Left ventricle myocardium inferior (tissue), 1 donor: ENCODE measurements around the gene PARPBP. TPM values are rescaled to one million over a fixed set of nuclear protein-coding genes. Genes with fewer than 3 reads are reported as not detected.

Experiments
- DNase-seq: peaks from one replicate; pipeline ENCODE4 v3.0.0-alpha.2; 2020
- H3K27ac ChIP-seq: fragments of 200-600 bp; replicated peaks from 2 replicates; pipeline ENCODE4 v1.8.0; 2021
- H3K27me3 ChIP-seq: fragments of 200-600 bp; 2 replicates; pipeline ENCODE4 v1.8.0; 2021; ENCODE audit warnings: low read depth
- H3K36me3 ChIP-seq: fragments of 200-600 bp; 2 replicates; pipeline ENCODE4 v1.8.0; 2021
- H3K4me1 ChIP-seq: fragments of 200-600 bp; 2 replicates; pipeline ENCODE4 v1.8.0; 2021
- H3K4me3 ChIP-seq: fragments of 200-600 bp; 2 replicates; pipeline ENCODE4 v1.8.0; 2021; ENCODE audit warnings: mild to moderate bottlenecking, moderate library complexity
- H3K9me3 ChIP-seq: fragments of 200-600 bp; replicated peaks from 2 replicates; pipeline ENCODE4 v1.8.0; 2021
- intact Hi-C: fragments of 100-400 bp; cut with micrococcal nuclease; formaldehyde crosslinking; loops from one replicate; pipeline ENCODE4 v1.11.0; 2022
- total RNA-seq: library from RNA; stranded (reverse); fragmentation: NEBNext Ultra II Directional; extraction: Animal tissue kit (Norgen Biotek cat#: 25700); gene quantifications from one replicate; pipeline ENCODE4 v1.2.1, GENCODE V29; 2021
- TF ChIP-seq, protein P1 (sequence below): fragments of 200-600 bp; IDR thresholded peaks from 2 replicates; pipeline ENCODE4 v1.8.0; 2021; ENCODE audit warnings: antibody characterized with exemption, mild to moderate bottlenecking, borderline replicate concordance
- donor health status: DM: no; HTN: yes; CAD: no; lungs with severe emphysema.

PARPBP gene
- total RNA-seq, 1 donor from 2014 or later, result 0.33 TPM

DNA sequence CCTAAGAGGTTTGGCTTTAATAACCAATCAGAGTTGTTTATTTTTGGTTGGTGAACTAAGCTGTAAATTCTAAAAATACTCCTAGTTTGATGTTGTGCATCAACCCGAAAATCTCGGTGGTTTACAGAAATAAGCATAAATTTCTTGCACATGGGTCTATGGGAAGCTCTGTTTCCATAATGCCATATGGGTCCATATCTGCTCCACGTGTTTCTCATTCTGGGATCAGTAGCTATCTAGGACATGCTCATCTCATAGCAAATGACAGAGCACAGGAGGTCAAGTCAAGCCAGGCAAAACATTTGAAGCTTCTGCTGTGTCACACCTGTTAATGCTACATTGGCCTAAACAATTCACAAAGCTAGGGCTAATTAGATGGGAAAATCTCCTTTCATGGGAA, 23.1 kb upstream of the PARPBP start:
- Histone ChIP-seq H3K9me3 (no peaks in the 10 kb centered on the region), H3K36me3 (peaks cover 39% of the 10 kb centered on the region), H3K4me1 (peaks cover 26% of the 10 kb centered on the region), H3K27ac (no peak overlapping the region), H3K4me3 (no peak overlapping the region), H3K27me3 (no peaks in the 10 kb centered on the region)
- TF ChIP-seq, protein P1, sequence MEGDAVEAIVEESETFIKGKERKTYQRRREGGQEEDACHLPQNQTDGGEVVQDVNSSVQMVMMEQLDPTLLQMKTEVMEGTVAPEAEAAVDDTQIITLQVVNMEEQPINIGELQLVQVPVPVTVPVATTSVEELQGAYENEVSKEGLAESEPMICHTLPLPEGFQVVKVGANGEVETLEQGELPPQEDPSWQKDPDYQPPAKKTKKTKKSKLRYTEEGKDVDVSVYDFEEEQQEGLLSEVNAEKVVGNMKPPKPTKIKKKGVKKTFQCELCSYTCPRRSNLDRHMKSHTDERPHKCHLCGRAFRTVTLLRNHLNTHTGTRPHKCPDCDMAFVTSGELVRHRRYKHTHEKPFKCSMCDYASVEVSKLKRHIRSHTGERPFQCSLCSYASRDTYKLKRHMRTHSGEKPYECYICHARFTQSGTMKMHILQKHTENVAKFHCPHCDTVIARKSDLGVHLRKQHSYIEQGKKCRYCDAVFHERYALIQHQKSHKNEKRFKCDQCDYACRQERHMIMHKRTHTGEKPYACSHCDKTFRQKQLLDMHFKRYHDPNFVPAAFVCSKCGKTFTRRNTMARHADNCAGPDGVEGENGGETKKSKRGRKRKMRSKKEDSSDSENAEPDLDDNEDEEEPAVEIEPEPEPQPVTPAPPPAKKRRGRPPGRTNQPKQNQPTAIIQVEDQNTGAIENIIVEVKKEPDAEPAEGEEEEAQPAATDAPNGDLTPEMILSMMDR, result no peak
- intact Hi-C loops, result no loop called here
- DNase-seq, result no peak

DNA sequence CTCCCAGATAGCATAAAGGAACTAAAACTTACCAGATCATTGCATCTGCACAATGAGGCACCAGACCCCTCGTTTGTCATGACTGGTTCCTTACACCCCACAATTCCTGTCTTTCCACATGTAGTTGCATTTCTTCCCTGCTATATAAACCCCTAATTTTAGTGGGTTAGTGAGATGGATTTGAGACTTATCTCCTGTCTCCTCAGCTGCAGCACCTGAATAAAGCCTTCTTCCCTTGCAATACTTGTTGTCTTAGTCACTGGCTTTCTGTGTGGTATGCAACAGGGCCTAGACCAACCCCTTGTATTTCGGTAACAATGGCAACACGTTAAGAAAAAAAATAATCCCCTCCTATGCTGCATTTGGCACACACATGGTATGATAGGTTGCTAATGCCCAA, 13.1 kb upstream of the PARPBP start:
- no peak for DNase-seq
- Histone ChIP-seq H3K27me3 (no peaks in the 10 kb centered on the region), H3K4me3 (no peak overlapping the region), H3K27ac (no peak overlapping the region), H3K36me3 (peaks cover 85% of the 10 kb centered on the region), H3K9me3 (no peaks in the 10 kb centered on the region), H3K4me1 (no peaks in the 10 kb centered on the region)
- intact Hi-C loops, result no loop called here
- TF ChIP-seq, protein P1, result no peak

DNA sequence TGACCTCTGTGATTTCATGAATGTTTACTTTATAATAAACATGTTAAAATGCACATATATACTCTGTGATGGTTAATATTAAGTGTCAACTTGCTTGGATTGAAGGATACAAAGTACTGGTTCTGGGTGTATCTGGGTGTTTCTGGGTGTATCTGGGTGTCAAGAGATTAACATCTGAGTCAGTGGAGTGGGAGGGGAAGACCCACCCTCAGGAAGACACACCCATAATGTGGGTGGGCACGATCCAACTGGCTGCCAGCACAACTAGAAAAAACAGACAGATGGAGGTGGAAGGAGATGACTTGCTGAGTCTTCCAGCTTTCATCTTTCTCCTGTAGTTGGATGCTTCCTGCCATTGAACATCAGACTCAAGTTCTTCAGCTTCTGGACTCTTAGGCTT, 12.0 kb upstream of the PARPBP start:
- Histone ChIP-seq H3K36me3 (peaks cover 79% of the 10 kb centered on the region), H3K4me3 (no peak overlapping the region), H3K4me1 (no peaks in the 10 kb centered on the region), H3K27ac (no peak overlapping the region), H3K27me3 (no peaks in the 10 kb centered on the region), H3K9me3 (no peaks in the 10 kb centered on the region)
- DNase-seq, result no peak
- intact Hi-C loops, result no loop called here
- TF ChIP-seq, protein P1, result no peak

DNA sequence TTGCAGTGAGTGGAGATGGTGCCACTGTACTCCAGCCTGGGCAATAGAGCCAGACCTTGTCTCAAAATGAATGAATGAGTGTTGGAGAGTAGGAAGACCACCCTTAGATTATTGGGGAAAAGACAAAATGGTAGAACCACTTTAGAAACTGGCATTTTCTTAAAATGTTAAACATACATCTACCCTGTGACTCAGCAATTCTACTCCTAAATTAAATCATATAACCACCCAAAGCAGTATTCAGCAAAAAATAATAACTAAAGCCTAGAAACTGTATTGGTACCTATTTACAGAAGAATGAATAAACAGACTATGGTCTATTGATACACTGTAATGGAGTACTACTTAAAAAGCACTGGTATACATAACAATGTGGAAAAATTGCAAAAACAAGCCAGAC, 9.2 kb upstream of the PARPBP start:
- Histone ChIP-seq H3K9me3 (no peaks in the 10 kb centered on the region), H3K27me3 (no peaks in the 10 kb centered on the region), H3K4me1 (no peaks in the 10 kb centered on the region), H3K36me3 (peaks cover 51% of the 10 kb centered on the region), H3K27ac (no peak overlapping the region), H3K4me3 (no peak overlapping the region)
- TF ChIP-seq, protein P1, result no peak
- intact Hi-C loops, result no loop called here
- no peak for DNase-seq

DNA sequence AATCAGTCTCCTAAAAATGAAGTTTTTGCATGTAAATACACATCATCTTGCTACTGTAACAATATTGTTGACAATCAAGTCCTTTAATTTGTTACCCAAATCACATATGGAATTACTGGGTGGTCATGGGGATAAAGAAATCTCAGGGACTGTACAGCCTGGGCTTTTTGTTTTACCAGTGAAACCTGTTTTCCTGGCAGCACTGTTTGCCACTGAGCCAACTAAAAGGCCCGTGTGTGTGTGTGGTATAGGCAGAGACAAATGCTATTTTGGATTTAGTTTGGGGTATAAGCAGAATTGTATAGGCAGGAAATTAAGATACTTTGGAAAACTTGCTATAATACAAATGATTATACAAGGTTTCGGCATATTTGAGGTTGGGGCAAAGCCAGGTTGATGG, 5.8 kb upstream of the PARPBP start:
- TF ChIP-seq, protein P1, result no peak
- H3K27me3 ChIP-seq, result no peaks in the 10 kb centered on the region
- intact Hi-C loops, result no loop called here
- H3K4me1 ChIP-seq, result peaks cover 6% of the 10 kb centered on the region
- DNase-seq, result no peak
- no peak overlapping the region for H3K27ac ChIP-seq
- H3K9me3 ChIP-seq, result no peaks in the 10 kb centered on the region
- peaks cover 47% of the 10 kb centered on the region for H3K36me3 ChIP-seq
- H3K4me3 ChIP-seq, result no peak overlapping the region

DNA sequence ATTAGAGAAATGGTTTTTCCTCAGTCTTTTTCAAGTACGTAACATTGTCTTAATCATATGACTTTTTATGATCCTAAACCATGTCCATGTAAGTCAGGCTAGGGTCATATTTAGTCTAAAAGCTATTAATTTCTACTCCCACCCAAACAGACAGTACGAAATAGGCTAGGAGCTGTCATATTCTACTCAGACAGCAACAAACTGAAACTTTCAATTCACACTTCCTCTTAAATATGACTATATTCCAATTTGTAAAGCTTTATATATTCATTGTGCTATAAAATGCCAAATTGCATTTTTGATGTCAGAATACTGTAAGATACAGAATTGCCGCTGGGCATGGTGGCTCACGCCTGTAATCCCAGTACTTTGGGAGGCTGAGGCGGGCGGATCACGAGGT, 3.6 kb upstream of the PARPBP start:
- Histone ChIP-seq H3K27ac (no peak overlapping the region), H3K36me3 (peaks cover 31% of the 10 kb centered on the region), H3K4me1 (peaks cover 24% of the 10 kb centered on the region), H3K4me3 (no peak overlapping the region), H3K9me3 (no peaks in the 10 kb centered on the region), H3K27me3 (no peaks in the 10 kb centered on the region)
- intact Hi-C loops, result no loop called here
- no peak for DNase-seq
- TF ChIP-seq, protein P1, result no peak
